Left renal pelvis (tissue), 4 donors: Measurements from ENCODE around the gene GRID1. TPM values are rescaled to one million over a fixed set of nuclear protein-coding genes. Genes with fewer than 3 reads are reported as not detected.
"Not testable (repeated sequence)": the region's sequence is repeated elsewhere in the genome, so short reads cannot be mapped to it uniquely, and the experiment has no call there.

Experiments
- DNase-seq, 4 donors: peaks; one replicate each; pipeline ENCODE4 v3.0.0-alpha.2; 2013; ENCODE audit warnings: low read depth in 4 of 4, low spot score in 3 of 4
- polyA plus RNA-seq, 4 donors: library from polyadenylated mRNA; unstranded; fragments of 120-200 nt; gene quantifications; one replicate each; pipeline ENCODE4 v1.2.1, GENCODE V29; 2013; ENCODE audit not compliant: insufficient read length in 4 of 4

GRID1 gene
- polyA plus RNA-seq, 4 donors: 1.6 to 5.4 (median 1.9) TPM

GRCh38 chr10:86123715-86124114, 242.9 kb downstream of the GRID1 start:
- no peak for DNase-seq

GRCh38 chr10:86123304-86123703, 243.3 kb downstream of the GRID1 start:
- no peak for DNase-seq

- DNase-seq: no peak
These were observed 243.9 kb downstream of the GRID1 start for GRCh38 chr10:86122646-86123045.

GRCh38 chr10:86121200-86121599, 245.4 kb downstream of the GRID1 start:
- DNase-seq: no peak

- no peak for DNase-seq
These were observed 249.5 kb downstream of the GRID1 start for GRCh38 chr10:86117051-86117450.

GRCh38 chr10:86113983-86114382, 252.6 kb downstream of the GRID1 start:
- no peak for DNase-seq

GRCh38 chr10:86113501-86113900, 253.1 kb downstream of the GRID1 start:
- DNase-seq: no peak

GRCh38 chr10:86113044-86113443, 253.6 kb downstream of the GRID1 start:
- no peak for DNase-seq

- DNase-seq: no peak
These were observed 254.6 kb downstream of the GRID1 start for GRCh38 chr10:86111902-86112545.

GRCh38 chr10:86110156-86110786, 256.3 kb downstream of the GRID1 start:
- DNase-seq: no peak

- no peak for DNase-seq
These were observed 257.2 kb downstream of the GRID1 start for GRCh38 chr10:86109421-86109820.

GRCh38 chr10:86108696-86109095, 257.9 kb downstream of the GRID1 start:
- DNase-seq: no peak

- DNase-seq: not testable (repeated sequence)
These were observed 258.8 kb downstream of the GRID1 start for GRCh38 chr10:86107611-86108310.

GRCh38 chr10:86107131-86107530, 259.5 kb downstream of the GRID1 start:
- DNase-seq: no peak

- no peak for DNase-seq
These were observed 260.0 kb downstream of the GRID1 start for GRCh38 chr10:86106616-86107015.

GRCh38 chr10:86105640-86106039, 261.0 kb downstream of the GRID1 start:
- no peak for DNase-seq

- DNase-seq: no peak
These were observed 261.4 kb downstream of the GRID1 start for GRCh38 chr10:86105181-86105580.

GRCh38 chr10:86104611-86105145, 261.9 kb downstream of the GRID1 start:
- no peak for DNase-seq

GRCh38 chr10:86104156-86104555, 262.4 kb downstream of the GRID1 start:
- DNase-seq: no peak

- peak in 1 of 4 donors; percentile 11 for DNase-seq
These were observed 263.0 kb downstream of the GRID1 start for GRCh38 chr10:86103391-86104101.

- no peak for DNase-seq
These were observed 264.1 kb downstream of the GRID1 start for GRCh38 chr10:86102451-86102850.
